ENCODE measurements around the gene TP53.

The TP53 gene

GRCh38 chr17:7687072-7687907 lies at the start of gene TP53:
Gene TP53, minus strand, starts transcription at chr17:7687490. Its CDS starts 10,896 bp downstream, at chr17:7676594.
- DNase-seq (ENCODE audit: low spot score) (peak; percentile 72), FAIRE-seq (no peak)

GRCh38 chr17:7732981-7733539 lies 45.8 kb upstream of the TP53 start:
- no peak for FAIRE-seq

GRCh38 chr17:7729816-7730215 lies 42.5 kb upstream of the TP53 start:
- no peak for FAIRE-seq
- DNase-seq (ENCODE audit: low spot score): no peak

More at GRCh38 chr17:7732981-7733539, 45.8 kb upstream of the TP53 start:
- no peak for DNase-seq (ENCODE audit: low spot score)

DNA sequence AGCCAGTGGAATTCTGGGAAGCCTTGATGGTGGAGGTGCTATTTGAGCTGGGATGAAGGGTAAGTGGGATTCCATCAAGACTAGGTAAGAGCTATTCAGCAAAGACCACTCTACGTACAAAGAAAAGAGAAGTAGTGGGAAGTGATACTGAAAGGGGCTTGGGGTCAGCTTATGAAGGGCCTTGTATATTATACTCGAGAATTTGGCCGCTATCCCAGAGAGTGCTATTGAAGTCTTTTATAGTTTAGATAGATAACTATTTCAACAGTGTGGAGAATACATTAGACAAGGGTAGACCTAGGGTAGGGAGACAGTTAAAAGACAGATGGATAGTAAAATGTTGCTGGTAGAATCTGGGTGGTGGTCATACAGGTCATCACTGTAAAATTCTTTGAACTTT lies 40.6 kb upstream of the TP53 start:
- FAIRE-seq (no peak), DNase-seq (ENCODE audit: low spot score) (no peak)

DNA sequence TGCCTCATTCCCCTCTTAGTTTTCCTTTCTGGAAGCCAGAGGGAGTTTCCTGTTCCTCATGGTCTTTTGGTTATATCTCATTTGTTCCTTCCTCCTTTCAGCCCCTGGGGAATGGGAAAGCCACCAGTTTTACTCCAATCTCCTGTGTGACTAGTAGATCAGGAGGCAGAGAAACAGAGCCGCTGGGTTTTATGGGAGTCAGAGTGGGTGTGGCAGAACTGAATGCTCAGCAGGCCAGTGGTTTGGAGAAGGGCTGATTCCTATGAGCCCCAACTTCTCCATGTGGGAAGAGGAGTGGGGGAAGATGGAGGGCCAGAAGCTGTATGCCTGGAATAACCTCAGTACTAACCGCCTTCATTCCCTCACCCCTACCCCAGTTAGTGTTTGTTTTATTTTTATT lies 34.3 kb upstream of the TP53 start:
- DNase-seq (ENCODE audit: low spot score) (no peak), FAIRE-seq (no peak)

- DNase-seq (ENCODE audit: low spot score): no peak
- no peak for FAIRE-seq
Measured at GRCh38 chr17:7720125-7720524, 32.8 kb upstream of the TP53 start.

- FAIRE-seq (no peak), DNase-seq (ENCODE audit: low spot score) (no peak)
Measured at GRCh38 chr17:7719661-7720060, 32.4 kb upstream of the TP53 start.

DNA sequence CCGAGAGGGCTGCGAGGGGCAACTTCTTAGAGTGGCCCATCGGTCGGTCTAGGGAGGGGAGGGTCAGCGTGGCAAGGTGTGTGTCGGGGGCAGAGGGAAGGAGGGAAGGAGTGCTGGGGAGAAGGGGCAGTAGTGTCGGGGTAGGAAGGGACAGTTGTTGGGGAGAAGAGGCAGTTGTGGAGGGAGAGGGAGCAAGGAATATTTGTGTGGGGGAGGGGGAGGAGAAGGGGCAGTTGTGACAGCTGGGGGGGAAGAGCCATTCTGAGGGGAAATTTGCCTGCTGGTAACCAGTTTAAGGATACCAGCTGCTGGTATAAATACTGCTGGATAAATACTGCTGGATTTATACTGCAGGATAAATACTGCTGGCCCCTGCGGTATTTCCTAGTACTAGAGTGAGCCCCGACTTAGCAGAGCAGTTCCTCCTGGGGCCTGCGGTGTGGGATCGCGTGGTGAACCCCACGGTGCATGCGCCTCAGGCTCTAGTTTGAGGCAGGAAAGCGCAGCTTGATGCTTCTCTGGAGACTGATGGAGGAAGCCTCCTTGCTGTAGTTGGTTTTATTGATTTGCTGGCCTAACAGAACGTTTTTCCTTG lies 30.6 kb upstream of the TP53 start:
- DNase-seq (ENCODE audit: low spot score): no peak
- no peak for FAIRE-seq

- FAIRE-seq (no peak), DNase-seq (ENCODE audit: low spot score) (peak; percentile 91)
Measured at GRCh38 chr17:7716901-7717755, 29.8 kb upstream of the TP53 start, which contains the start of gene DNAH2. Gene DNAH2, plus strand, starts transcription at chr17:7717744. Its CDS starts 1,991 bp downstream, at chr17:7719735.

GRCh38 chr17:7715936-7716886 lies 28.9 kb upstream of the TP53 start:
- DNase-seq (ENCODE audit: low spot score): no peak
- FAIRE-seq: no peak

DNA sequence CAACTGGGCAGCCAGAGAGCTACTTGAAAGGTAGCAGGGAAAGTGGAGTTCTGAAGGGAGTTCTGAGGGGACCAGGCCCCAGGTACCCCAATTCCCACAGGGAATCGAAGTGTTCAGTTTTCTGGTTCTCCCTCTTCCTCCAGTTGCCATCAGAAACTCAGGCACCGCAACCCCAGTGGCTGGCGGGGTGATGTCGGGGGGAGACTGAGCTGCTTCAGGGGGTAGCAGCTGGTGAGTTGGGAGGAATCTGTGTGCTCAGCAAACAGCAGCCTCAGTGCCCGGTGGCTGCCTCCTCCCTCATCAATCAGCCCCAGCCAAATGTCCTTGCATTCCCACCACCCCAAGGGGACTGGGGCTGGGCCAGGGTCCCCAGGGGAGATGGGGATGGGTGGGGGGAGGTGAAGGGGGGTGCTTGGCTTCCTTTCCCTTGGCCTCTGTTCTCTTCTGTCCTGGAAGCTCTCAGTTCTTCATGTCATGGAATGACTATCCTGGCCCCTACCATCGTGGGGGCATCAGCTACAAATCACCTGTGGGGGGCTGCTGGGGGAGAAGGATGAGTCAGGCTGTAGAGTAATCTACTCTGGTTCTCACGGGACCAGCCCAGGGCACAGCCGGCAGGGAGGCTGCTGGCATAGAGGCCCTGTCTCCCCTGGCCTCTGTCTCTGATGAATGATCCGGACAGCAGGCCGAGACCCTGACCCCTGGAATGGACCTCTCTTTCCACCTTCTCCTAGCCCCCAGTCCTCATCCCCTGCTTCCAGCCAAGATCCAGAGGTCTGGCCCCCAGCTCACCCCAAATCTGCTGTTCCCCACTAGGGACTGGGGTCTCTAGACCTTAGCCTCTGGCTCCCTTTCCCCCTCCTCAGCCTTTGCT lies 27.7 kb upstream of the TP53 start:
- no peak for DNase-seq (ENCODE audit: low spot score)
- FAIRE-seq: no peak

DNA sequence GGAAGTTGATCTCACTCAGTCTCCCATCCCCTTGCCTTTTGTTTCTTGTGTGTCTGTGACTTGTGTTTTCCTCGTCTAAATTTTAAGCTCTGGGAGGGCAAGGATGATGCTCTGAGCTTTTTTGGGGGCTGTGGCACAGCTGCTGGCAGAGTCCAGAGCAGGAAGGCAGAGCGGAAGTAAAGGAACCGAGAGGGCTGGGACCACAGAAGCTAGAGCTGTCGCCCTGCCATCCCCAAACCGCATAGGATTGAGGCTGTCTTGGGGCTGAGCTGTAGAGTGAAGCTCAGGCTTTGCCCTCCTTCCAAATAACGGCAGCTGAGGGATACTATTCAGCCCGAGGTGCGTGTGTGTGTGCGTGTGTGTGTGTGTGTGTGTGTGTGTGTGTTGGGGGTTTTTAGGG lies 26.5 kb upstream of the TP53 start:
- FAIRE-seq (no peak), DNase-seq (ENCODE audit: low spot score) (no peak)

DNA sequence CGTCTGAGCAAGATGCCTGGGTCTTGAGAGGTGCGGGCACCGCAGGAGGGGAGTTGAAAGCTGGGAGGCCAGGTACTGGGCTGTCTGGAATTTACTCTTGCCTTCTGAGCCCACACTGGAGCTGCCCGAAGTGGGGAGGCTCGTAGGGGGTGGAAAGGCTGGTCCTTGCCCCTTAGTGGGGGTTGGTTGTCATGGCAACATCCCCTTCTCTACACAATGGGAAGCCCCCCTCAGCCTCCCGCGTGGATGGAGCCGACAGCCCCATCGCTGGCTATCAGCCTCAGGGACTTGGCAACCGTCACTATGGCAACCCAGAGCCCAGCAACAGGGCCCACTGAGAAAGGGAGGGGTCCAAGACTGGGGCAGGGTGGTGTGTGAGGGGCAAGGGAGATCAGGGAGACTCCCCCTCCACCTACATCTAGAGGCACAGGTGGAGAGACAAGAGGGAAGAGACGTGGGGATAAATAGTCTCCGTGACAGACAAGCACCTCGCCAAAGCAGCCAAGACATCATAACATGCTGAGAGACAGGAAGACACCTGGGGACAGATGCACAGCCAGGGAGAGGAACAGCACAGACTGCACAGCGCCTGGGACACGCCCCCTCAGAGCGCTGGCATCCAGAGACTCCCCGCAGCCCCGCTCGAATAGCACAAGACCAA lies 25.0 kb upstream of the TP53 start:
- DNase-seq (ENCODE audit: low spot score) (no peak), FAIRE-seq (no peak)

GRCh38 chr17:7711051-7711755 lies 23.9 kb upstream of the TP53 start:
- DNase-seq (ENCODE audit: low spot score) (no peak), FAIRE-seq (no peak)

- no peak for FAIRE-seq
- DNase-seq (ENCODE audit: low spot score): no peak
Measured at GRCh38 chr17:7710301-7710700, 23.0 kb upstream of the TP53 start.

- FAIRE-seq: no peak
- DNase-seq (ENCODE audit: low spot score): no peak
Measured at GRCh38 chr17:7709031-7709430, 21.7 kb upstream of the TP53 start.

- DNase-seq (ENCODE audit: low spot score) (no peak), FAIRE-seq (no peak)
Measured at GRCh38 chr17:7707858-7708750, 20.8 kb upstream of the TP53 start.
